Right ventricle myocardium inferior (tissue), 1 donor: ENCODE measurements around the gene KASH5. TPM values are rescaled to one million over a fixed set of nuclear protein-coding genes. Genes with fewer than 3 reads are reported as not detected.

ENCODE experiments used
- ATAC-seq: fragments of 200-7000 bp; cut with Tn5 transposase; one replicate; pipeline ENCODE4 v1.9.1; 2020; ENCODE audit warnings: mild to moderate bottlenecking, moderate library complexity
- DNase-seq: peaks from one replicate; pipeline ENCODE4 v3.0.0; 2021; ENCODE audit errors: missing footprints
- intact Hi-C: fragments of 100-400 bp; cut with DNase I; formaldehyde crosslinking; loops from one replicate; pipeline ENCODE4 v1.11.0; 2022
- total RNA-seq: library from RNA; stranded (reverse); fragmentation: NEBNext Ultra II Directional; extraction: Animal tissue kit (Norgen Biotek cat#: 25700); gene quantifications from one replicate; pipeline ENCODE4 v1.2.1, GENCODE V29; 2021
- donor health status: DM: no; HTN: yes; CAD: no; lungs with severe emphysema.

The KASH5 gene
- total RNA-seq, 1 donor from 2014 or later = not detected

GRCh38 chr19:49430172-49430677 is 42.2 kb downstream of the KASH5 start:
- DNase-seq = no peak
- ATAC-seq = no peak
- intact Hi-C loops = no loop called here

GRCh38 chr19:49430678-49431329 is 42.8 kb downstream of the KASH5 start:
- ATAC-seq (no peak), DNase-seq (no peak)
- intact Hi-C loops = no loop called here

GRCh38 chr19:49431330-49431749 is 43.3 kb downstream of the KASH5 start:
- DNase-seq (no peak), ATAC-seq (no peak)
- intact Hi-C loops = no loop called here

DNA sequence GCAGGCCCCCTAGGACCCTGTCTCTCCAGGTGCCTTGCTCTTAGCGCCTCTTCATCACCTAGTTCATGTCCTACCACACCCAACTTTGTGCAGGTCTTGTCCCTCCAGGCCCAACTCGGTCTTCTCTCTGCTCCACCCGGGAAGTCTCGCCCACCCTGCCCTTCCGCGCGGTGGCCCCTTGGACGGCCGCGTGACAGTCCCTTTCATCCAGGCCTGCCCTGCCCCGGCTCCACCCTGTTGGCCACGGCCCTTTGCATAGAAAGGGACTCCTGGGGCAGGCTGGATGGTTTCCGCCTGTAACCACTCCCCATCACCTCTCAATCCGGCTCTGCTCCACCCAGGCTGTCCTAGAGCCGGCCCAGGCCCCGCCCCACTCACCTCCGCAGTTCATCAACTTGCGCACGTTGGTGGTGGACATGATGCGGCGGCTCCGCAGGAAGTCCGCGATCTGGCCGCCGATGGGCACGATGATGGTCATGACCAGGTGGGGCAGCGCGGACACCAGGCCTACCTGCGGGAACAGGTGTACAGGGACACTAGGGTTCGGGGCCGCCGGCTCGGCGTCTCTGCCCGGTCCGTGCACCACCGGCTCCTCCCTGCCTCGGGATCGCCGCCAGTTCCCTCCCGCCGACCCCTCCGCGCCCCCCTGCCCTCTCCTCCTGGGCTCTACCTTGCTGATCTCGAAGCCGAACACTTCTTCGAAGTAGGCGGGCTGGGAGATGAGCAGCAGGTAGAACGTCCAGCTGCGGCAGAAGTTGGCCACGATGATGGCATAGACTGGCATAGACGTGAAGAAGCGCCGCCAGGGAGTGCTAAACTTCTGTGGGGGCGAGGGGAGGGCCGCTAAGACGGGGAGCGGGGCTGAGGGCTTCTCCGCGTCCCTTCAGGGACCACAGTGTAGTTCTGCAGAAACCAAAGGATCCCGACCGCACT is 44.4 kb downstream of the KASH5 start:
- ATAC-seq (no peak), DNase-seq (no peak)
- intact Hi-C loops = no loop called here

GRCh38 chr19:49433240-49433901 is 45.3 kb downstream of the KASH5 start:
- DNase-seq (no peak), ATAC-seq (no peak)
- intact Hi-C loops = no loop called here

- DNase-seq (no peak), ATAC-seq (no peak)
- intact Hi-C loops = no loop called here
These were observed 47.0 kb downstream of the KASH5 start for GRCh38 chr19:49434907-49435583.

DNA sequence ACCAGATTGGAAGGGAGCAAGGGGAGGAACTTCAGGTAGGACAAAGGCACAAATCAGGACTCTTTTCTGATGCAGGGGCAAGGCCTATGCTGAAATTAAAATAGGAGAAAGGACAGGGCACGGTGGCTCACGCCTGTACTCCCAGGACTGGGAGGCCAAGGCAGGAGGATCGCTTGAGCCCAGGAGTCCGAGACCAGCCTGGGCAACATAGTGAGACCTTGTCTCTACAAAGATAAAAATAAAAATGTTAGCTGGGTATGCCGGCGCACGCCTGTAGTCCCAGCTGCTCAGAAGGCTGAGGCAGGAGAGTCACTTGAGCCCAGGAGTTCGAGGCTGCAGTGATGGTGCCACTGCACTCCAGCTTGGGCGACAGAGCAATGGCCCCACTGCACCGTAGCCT is 47.6 kb downstream of the KASH5 start:
- ATAC-seq (no peak), DNase-seq (no peak)
- intact Hi-C loops = no loop called here

DNA sequence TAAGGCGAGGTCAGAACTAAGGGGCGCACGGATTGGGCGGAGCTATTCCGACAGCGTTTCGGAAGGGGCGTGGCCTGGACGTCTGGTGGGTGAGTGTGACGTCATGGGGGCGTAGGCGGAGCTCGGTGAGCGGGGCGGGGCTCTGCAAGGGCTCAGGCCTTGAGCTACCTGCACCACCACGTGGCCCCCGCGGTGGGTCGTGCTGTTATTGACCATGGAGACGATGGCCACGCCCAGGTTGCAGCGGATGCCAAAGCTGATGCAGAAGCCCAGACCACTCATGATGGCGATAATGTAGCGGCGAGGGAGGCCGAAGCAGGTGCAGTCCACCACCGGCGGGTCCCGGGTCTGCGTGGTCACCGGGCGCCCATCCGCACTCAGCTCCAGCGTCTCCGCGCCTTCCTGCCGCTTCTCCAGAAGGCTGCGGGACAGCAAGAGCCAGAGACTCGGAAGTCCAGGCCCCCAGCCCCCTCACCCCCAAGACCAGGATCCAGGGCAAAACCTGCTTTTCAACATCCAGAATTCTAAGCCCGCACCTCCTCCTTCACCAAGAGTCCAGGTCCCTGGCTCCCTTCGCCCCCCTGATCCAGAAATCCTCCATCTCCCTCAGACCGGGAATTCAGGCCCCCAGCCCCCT is 48.5 kb downstream of the KASH5 start:
- intact Hi-C loops = no loop called here
- DNase-seq (peak; percentile 75), ATAC-seq (no peak)

GRCh38 chr19:49437231-49437630 is 49.2 kb downstream of the KASH5 start:
- DNase-seq = peak; percentile 9
- intact Hi-C loops = no loop called here
- no peak for ATAC-seq

DNA sequence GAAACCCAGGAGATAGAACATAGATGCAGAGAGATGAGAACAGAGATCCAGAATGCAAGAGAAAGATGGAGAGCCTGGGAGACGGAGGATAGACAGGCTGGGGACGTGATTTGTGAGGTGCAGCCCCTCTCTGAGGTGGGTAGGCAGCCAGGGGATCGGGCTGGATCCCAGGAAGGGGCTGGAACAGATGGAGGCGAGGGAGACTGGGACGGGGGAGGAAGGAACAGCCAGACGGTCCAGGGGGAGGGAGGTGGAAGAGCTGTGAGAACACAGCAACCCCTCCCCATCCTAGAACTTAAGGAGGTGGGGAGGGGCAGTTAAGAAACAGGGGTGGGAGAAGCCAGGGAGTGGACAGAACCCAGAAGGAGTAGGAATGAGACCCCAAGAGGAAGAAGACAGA is 50.2 kb downstream of the KASH5 start:
- ATAC-seq (no peak), DNase-seq (peak; percentile 2)
- intact Hi-C loops = no loop called here

- intact Hi-C loops = no loop called here
- DNase-seq = no peak
- no peak for ATAC-seq
These were observed 51.8 kb downstream of the KASH5 start for GRCh38 chr19:49439836-49440235.

DNA sequence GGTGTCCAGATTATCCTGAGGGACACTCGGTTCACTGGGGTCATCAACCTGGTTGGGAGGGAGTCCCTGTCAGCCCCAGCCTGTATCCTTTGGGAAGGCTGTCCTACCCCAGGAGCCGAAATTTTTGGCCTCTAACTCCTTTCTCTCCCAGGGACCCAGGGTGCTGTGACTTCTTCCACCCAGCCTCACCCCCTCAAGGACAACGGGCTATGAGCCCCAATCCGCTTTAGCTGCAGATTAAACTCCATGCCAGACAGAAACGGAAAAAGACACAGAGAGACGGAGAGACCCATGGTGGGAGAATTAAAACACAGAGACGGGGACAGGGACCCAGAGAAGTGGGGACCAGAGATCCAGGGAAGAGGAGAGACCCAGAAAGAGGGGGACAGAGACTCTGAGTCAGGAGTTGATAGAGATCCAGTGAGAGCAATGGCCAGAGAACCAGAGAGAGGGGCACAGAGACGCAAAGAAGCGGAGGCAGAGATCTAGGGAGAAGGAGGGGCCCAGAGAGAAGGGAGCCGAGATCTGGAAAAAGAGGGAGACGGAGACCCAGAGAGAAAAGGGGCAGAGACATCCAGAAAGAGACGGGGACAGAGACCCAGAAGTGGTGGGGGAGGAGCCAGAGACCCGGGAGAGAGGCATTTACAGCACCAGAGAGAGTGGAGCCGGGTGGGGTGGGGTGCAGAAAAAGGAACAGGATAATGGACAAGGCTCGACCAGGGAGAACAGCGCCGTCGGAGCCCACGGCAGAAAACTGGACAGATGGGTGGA is 52.6 kb downstream of the KASH5 start:
- DNase-seq (peak; percentile 44), ATAC-seq (no peak)
- intact Hi-C loops = no loop called here

DNA sequence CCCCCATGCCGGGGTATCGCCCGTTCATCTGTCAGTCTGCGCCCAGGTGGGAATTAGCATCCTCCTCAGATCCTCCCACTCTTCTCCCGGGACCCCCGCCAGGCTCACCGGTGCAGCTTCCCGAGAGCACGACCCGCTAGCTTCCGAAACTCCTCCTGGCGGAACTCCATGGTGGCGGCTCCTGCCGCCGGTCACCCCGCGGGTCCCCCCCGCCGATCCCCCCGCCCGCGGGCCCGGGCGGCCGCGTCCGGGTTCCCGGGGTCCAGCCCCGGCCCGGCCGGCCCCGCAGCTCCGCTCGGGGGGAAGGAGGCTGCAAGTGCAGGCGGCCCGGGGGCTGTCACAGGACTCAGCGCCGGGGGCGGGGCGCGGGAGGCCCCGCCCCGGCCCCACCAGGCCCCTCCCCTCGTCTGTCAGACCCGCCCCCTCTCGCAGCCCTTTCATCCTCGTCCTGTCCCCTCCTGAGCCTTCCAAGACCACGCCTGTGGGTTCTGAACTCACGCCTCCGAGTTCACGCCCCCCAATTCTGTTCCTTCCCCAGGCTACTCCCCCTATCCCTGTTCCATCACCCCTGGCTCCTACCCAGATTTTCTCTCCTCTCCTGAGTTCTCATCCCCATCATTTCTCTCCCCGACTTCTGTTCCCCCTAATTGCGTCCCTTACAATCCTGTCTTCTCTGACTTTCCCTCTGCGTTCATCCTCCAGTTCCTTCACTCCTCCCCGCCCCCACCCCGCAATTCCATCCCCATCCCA is 53.3 kb downstream of the KASH5 start, which contains the start of gene SLC17A7:
SLC17A7 (minus strand) TSS at position 318 of the 750 bp plus-strand sequence; CDS start at position 170, 148 bp downstream.
- peak; percentile 11 for ATAC-seq
- intact Hi-C loops = no loop called here
- DNase-seq = peak; percentile 72

DNA sequence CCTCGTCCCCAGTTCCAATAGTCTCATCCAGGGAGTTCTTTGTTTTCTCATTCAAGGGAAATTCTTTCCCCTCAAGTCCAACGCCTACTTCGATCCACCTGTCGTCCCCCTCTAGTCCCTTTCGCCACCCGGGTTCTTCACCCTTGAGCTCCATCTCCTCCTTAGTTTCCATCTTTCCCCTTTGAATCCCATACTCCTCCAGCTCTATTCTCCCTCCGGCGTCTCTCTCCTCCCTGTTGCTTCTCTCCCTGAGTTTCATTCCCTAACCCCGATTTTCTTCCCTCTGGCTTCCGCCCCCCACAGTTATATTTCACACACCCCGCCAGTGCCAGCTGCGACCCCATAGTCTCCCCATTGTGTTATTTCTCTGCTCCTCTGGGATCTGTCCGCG is 53.9 kb downstream of the KASH5 start:
- no peak for ATAC-seq
- DNase-seq = peak; percentile 16
- intact Hi-C loops = loop anchor here (1.0 to 2.0 kb wide), 2 partner anchors 79 to 215 kb away; partner anchors contain the start of gene DKKL1

DNA sequence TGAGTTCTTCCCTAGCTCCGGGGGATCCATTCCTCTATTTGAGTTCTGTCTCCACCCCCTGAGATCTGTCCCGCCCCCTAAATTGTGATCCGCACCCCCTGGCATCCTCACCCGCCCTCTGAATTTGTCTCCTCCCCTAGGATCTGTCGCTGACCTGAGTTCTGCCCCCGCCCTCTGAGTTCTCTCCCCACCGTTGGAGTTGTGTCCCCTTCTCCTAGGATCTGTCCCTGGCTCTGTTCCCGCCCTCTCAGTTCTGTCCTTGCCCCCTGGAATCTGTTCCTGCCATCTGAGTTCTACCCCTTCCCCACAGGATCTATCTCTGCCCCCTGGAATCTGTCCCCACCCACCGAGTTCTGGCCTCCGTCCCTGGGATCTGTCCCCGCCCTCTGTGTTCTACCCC is 54.3 kb downstream of the KASH5 start:
- ATAC-seq = peak; percentile 4
- intact Hi-C loops = loop anchor here (1.0 to 2.0 kb wide), 2 partner anchors 79 to 216 kb away; partner anchors contain the start of gene DKKL1

GRCh38 chr19:49442771-49443365 is 54.8 kb downstream of the KASH5 start:
- ATAC-seq (peak; percentile 85), DNase-seq (peak; percentile 96)
- intact Hi-C loops = loop anchor here (1.0 to 2.0 kb wide), 3 partner anchors 51 to 216 kb away; partner anchors contain the start of gene DKKL1

More for the DNA sequence above, 54.3 kb downstream of the KASH5 start:
- peak; percentile 76 for DNase-seq
